Stimulated activated CD8-positive, alpha-beta memory T cell treated with anti-CD3 and anti-CD28 coated beads, Interleukin-12 subunit alpha, Interleukin-12 subunit beta, amount 100 ng/mL, for 4 hours (primary cell): ENCODE measurements around the gene EMILIN2.

Experiments used
- DNase-seq: peaks from one replicate; pipeline ENCODE4 v3.0.0-alpha.2; 2020; ENCODE audit warnings: low read depth

The EMILIN2 gene

DNA sequence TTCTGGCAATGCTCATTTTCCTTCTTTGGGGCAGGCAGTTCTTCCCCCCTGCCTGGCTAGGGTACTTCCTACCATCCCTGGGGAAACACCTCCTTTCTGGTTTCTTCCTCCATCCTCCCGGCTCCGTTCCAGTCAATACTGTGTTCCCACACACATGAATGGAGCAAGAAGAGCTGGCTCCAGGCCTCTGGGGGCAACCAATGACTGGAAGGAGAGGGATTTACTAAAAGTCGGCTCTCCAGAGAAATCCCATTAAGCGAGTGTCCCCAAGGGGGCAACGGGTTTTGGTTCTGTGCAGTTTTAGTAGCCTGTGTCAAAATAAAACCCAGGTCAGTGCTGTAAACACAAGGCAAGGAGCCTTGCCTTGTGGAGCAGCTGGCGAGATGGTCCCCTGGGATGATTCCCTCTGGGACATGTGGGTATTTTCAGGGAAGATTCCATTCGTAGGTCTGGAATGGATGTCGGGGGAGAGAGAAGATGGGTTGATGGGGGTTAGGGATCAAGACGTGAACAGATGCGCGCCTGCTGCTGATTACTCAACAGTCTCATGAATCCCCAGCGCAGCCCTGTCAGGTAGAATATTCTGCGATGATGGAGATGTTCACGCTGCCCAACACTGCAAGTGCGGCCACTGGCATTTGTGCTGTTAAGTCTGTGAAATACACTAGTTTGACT is 32.0 kb downstream of the EMILIN2 start:
- DNase-seq: no peak

DNA sequence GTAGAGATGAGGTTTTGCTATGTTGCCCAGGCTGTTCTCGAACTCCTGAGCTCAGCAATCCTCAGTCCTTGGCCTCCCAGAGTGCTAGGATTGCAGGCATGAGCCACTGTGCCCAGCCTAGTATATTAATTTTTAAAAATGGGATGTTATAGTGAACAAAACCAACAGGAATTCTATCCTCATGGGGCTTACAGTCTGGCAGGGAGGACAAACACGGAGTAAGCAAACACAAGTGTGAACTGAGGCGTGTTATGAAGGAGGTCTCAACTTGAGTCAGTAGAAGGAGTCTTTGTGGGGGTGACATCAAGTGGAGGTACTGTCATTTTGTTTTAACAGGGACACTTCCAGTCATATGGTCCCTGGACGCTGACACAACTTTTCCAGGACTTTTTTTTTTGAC is 33.1 kb downstream of the EMILIN2 start:
- DNase-seq: no peak

GRCh38 chr18:2880473-2880872 is 33.7 kb downstream of the EMILIN2 start:
- no peak for DNase-seq

DNA sequence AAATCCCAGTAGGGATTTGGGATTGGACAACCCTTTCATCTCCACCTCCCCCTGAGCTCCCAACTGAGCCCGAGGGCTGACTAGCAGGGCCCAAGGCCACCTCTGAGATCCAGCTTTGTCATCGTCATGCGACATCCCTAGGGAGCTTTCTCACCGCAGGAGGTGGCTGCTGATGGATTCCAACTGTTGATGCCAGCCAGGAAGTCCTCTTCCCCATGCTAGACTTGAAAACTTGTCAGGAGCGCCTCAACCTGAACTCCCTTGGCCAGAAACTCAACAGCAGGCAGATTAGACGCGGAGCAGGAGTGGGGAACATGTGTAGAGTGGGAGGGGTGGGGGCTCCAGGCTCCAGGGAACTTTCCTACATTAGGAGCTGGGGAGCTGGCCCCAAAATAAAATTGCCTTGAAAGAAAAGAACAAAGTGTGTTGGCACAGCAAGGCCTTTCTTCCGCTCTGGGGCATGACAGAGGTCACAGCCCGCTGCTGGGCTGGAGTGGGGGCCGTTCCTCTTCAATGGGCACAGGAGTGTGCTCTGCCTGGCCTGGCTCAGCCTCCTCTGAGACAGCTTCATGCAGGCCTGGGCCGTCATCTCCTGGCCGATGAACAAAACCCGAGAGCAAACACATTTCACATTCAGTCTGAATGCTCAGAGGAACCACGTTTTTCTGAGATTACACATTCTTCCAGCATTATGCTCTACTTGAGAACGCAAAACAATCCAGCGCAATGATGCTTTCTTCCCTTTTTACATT is 34.5 kb downstream of the EMILIN2 start:
- no peak for DNase-seq

DNA sequence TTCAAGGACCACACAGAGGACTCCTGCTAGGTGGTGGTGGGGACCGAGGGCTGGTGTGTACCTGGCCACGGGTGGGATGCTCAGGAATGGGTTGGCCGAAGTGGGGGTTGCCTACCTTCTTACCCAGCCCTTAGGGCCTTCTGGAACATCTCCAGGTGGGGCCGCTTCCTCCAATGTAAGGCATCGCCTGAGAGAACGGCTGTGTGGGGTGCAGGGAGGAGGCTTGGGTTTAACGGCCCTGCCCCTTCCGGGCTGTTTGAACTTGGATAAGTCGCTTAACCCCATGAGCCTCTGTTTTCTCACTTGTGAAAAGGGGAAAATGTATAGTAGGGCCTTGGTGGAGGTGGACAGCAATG is 35.0 kb downstream of the EMILIN2 start:
- DNase-seq: no peak

GRCh38 chr18:2882201-2882600 is 35.4 kb downstream of the EMILIN2 start:
- DNase-seq: no peak

DNA sequence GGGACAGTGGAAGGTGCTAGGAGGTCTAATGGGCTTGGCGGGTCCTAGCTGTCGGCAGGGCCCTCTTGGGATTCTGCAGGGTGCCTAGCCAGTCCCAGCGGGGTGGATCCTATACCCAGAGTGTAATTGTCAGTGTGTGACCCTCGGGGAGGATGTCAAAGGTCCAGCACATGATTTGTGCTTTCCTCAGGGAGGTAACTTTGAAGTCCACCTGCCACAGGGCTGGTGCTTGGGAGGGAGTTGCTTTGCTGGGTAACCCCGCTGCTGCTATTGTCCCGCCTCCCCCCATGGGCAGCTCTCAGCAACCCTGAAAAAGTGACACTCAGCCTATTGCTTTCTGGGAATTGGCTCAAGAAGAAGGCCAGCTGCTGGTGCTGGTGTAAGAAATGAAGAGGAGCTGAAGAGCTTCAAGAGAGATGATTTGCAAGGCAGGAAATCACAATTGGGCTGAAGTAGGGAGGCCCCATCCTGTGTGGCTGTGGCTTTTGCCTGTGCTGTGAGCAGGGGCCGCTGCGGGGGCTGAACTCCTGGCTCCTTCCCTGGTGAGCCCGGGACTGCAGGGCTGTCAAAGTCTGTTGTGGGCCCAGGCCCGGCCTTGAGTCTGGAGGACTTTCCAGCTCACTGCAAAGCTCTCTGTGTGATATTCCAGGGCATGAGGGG is 36.4 kb downstream of the EMILIN2 start:
- DNase-seq: no peak

DNA sequence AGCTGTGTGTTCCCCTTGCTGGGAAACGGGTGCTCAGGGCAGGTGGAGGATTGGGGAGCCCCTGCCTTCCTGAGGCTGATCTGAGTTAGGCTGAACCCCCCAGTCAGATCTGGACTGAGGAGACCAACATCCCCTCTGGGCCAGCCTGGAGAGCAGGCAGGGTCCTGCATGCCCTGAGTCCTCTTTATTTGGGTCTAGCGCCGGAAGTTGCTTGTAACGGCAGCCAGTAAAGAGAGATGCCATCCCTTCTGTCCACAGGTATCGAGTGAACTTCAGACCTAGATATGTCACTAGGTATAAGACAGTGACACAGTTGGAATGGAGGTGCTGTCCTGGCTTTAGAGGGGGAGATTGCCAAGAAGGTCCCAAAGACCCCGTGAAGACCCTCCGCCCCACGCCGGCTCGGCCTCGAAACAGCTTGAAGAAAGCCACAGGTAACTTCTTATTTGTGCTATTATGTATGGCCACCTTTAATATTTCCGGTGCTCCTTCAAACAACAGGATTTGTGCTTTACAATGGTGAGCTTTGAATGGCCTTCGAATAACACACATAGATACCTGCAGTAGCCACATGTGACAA is 38.0 kb downstream of the EMILIN2 start:
- no peak for DNase-seq

DNA sequence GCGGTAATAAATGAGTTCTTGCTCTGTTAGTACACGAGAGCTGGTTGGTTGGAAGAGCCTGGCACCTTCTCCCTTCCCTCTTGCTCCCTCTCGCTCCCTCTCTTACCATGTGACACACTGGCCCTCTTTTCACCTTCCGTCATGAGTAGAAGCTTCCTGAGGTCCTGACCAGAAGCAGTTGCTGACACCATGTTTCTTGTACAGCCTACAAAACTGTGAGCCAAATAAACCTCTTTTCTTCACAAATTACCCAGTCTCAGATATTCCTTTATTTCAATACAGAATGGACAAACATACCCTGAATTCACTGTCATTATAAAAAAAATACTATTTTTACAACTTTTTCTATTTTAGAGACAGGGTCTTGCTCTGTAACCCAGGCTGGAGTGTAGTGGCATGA is 40.7 kb downstream of the EMILIN2 start:
- DNase-seq: no peak

DNA sequence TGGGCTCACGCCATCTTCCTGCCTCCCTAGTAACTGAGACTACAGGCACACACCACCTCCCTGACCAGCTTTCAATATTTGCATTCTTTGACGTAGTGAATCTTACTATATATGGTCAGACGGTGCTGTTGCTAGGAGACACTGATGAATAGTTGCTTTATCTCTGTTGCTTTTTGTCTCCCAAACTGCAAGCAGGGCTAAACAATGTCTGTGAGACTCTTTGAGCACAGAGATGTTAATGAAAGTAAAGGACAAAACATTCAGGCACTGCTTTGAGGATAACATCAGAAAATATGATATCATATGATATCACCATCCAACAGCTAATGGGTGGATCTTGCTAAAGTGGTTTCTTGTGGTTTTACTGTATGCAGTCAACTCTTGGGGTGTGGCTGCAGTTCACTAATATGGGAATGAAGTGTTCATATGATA is 43.0 kb downstream of the EMILIN2 start:
- DNase-seq: no peak

DNA sequence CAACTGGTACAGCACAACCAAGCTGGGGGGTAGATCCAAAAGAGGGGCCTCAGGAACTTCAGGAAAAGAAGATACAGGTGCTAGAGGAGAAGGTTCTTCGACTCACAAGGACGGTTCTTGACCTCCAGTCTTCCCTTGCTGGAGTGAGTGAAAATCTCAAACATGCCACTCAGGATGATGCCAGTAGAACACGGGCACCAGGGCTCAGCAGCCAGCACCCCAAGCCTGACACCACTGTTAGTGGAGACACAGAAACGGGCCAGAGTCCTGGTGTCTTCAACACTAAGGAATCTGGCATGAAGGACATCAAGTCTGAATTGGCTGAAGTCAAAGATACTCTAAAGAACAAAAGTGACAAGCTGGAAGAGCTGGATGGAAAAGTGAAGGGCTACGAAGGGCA is 43.8 kb downstream of the EMILIN2 start:
- DNase-seq: no peak

DNA sequence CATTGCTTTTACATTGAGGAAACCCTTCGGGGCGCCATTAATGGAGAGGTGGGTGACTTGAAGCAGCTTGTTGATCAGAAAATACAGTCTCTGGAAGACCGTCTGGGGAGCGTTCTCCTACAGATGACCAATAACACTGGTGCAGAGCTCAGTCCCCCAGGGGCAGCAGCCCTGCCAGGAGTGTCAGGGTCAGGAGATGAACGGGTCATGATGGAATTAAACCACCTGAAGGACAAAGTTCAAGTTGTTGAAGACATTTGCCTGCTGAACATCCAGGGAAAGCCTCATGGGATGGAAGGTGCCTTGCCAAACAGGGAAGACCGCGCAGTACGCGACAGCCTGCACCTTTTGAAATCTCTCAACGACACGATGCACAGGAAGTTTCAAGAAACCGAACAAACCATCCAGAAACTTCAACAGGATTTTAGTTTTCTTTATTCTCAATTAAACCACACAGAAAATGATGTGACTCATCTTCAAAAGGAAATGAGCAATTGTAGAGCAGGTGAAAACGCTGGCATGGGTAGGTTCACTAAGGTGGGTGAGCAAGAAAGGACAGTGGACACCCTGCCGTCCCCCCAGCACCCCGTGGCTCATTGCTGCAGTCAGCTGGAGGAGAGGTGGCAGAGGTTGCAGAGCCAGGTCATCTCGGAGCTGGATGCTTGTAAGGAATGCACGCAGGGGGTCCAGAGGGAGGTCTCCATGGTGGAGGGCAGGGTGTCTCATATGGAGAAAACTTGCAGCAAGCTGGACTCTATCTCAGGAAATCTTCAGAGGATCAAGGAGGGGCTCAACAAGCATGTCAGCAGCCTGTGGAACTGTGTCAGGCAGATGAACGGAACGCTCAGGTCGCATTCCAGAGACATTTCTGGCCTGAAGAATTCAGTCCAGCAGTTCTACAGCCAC is 45.0 kb downstream of the EMILIN2 start:
- no peak for DNase-seq

GRCh38 chr18:2893056-2893455 is 46.2 kb downstream of the EMILIN2 start:
- DNase-seq: no peak

DNA sequence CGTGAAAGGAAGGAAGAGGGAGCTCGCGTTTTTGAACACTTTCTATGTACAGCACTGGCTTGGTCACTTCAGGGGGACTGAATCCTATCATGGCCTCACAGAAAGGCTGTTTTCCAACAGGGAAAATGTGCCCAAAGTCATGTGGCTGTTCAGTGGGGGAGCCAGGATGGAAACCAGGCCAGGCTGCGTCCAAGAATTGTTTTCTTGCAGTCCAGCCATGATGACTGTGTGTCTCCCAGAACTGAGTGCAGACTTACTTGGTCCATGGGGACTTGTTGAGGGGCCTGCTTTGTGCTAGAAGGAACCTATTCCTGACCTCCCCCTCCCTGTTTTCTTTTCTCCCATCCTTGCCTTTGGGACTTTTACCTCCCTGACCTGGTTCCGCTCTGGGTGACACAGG is 46.9 kb downstream of the EMILIN2 start:
- no peak for DNase-seq

DNA sequence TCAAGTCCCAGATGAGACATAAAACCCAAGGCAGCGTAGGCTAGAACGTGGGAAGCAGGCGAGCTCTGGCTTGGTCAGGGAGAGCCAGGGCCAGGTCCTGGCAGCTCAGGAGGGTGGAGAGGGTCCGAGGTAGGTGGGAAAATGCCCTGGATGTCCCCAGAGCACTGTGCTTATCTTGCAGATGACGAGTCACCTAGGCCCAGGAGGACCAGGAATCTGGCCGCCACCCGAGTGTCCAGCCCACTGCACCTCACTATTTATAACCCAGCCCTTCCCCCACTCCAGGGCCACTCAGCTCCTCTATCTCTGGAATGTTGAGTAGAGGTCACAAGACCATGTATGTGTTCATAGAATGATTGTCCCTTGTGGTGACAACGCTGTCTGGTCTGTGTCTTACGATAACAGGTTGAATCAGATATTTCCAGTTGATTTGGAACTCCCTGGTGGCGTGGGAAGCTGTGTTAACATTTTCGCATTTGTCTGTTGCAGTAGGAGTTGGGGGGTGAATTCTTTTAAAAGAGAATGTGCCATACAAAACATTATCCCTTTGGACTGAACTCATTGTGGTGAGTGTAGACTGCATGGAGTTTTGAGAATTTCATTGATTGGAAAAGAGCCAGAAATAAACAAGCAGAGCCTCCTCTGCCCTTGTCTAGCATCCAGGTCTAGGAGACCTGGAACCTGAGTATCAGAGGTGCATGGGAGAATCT is 47.5 kb downstream of the EMILIN2 start:
- DNase-seq: no peak

GRCh38 chr18:2894841-2895370 is 48.1 kb downstream of the EMILIN2 start:
- DNase-seq: no peak

GRCh38 chr18:2895391-2895790 is 48.6 kb downstream of the EMILIN2 start:
- no peak for DNase-seq

- DNase-seq: no peak
Measured at GRCh38 chr18:2896990-2897389, 50.2 kb downstream of the EMILIN2 start.

DNA sequence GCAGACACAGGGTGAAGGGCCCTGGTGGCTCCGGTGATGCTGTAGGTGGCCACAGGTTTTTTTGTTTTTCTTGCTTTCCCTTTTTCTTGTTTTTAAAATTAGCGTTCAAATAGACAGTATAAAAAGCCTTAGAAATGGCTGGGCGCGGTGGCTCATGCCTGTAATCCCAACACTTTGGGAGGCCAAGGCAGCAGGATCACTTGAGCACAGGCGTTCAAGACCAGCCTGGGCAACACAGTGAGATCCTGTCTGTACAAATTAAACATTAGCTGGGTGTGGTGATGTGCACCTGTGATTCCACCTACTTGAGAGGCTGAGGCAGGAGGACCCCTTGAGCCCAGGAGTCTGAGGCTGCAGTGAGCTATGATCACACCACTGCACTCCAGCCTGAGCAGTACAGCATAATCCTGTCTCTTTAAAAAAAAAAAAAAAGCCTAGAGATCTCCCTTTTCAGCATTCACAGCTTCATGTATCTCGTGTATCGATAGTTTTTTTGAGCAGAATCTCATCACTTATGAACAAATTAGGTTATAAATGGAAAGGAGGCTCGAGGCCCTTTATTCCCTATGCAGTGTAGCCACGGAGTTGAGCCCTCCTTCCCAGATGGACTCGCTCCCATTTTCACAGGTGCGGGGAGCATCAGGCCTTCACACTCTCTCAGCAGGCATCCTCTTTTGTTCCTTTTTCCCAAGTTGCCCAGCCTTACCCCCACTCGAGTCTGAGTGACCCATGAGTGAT is 50.8 kb downstream of the EMILIN2 start:
- no peak for DNase-seq

- no peak for DNase-seq
Measured at GRCh38 chr18:2898186-2898640, 51.4 kb downstream of the EMILIN2 start.
